HG02642 (cell line): Measurements from ENCODE around the gene PIGS.

Source experiments
- ATAC-seq: cut with Tn5 transposase; IDR thresholded peaks from one replicate; pipeline ENCODE4 v1.9.1; 2021; ENCODE audit warnings: mild to moderate bottlenecking; ENCODE audit not compliant: unreplicated experiment, poor library complexity

The PIGS gene

DNA sequence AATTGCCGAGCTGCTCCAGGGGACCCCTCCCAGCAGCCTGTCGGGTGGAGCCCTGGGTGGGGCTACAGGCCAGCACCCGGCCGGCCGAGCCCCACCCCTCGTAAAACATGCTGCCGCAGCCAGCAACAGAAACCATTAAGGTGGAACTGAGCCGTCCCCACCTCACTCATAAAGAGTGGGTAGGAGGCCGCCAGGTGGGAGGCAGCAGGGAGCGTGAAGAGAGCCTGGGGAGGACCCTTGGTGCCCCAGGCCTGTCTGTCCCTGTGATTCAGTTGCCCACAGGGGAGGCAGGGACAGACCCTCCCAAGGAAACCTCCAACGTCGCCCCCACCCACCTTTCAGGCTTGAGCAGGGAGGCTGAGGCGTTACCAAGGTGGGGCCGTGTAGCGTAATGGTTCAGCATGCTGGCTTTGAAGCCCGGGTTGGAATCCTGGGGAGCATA lies 56.7 kb downstream of the PIGS start:
- ATAC-seq = no peak

GRCh38 chr17:28513476-28513875 lies 57.8 kb downstream of the PIGS start:
- no peak for ATAC-seq

DNA sequence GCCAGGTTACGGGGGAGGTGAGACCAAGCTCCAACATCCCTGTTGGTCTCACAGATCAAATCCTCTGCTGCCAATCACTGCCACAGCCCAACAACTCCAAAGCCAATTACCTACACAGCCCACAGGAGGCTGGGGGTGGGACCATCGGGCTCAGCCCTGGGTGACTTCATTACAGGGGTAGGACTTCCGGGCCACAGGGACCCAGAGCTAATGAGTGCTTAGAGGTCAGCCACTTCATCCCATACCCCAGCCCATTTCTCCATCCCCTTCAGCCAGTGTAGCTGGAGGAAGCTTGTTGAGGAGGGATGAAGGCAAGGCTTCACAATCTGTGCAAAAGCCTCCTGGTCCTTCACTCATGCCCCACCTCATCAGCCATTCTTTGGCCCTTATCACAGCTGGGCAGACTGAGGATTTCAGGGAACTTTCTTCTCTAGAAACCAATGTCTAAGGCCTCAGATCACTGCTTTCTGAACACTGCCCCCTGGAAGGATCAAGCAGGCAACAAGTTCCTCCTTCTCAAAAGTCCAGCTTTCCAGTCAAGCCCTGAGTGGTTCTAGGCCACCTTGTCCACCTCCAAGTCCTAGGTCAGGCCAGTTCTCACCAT lies 59.4 kb downstream of the PIGS start:
- ATAC-seq = no peak

DNA sequence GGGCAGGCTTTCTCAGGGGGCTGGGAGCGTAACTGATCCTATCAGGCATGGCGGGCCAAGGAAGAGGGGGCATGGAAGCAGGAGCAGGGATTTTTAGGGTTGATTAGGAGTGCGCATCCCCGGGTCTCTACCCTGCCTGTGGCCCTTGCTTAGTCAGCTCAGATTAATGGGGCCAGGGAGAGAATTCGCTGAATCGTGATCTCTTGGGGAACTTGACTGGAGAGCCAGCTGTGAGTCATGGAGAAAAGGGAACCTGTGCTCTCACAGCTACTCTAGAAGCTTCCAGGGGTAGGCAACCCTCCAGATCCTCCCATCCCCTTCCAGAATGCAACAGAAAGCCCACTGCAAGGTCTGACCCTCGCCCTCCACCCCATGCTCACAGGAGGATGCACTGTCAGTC lies 61.5 kb downstream of the PIGS start:
- no peak for ATAC-seq

DNA sequence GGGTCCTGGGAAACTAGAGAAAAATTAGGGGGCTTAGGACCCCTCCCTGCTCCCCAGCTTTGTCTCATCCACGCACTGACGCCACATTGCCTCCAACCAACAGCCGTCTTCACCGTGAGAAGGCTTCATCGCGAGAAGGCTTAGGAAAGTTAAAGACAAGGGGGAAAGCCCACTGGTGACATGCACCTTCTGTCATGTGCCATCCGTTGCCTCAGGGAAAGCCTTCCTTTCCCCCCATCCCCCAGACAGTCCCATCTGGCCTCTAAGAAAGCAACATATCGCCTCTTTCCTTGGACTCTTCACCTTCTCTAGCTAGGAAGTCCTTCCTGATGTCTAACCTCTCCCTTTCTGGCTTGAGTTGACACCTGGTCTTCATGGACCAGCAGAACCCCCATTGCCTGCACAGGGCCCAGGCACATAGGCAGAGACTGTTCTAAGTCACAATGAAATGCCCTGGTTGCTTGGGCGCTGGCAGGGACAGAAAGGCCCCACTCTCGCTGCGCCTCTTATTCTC lies 63.1 kb downstream of the PIGS start:
- no peak for ATAC-seq

DNA sequence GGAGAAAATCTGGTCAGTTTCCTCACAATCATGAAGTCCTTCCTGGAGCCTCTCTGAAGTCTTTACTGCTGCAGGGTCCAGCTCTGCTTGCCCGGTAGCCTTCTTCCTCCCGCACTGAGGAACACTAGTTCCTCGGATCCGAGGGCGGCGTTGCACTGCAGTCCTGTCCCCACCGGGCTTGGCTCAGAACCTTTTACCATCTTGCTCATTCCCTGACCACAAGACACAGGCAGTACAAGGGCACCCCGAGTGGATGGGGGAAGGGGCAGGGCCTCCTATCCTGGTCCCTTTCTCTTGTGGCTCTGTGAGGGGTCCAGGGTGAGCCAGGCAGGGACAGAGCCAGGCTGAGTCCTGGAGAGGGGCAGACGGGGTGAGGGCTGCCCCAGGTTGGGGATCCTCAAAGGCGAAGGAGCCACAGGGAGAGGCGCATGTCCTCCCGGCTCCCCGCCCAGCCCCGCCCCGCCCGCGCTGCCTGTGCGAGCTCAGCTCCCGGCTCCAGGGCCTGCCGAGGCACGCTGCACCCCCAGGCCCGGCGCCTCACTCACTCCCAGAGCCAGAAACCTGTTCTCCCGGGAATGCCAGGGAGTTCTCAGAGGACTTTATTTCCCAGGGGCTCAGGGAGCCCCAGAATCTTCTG lies 63.6 kb downstream of the PIGS start:
- ATAC-seq = no peak

DNA sequence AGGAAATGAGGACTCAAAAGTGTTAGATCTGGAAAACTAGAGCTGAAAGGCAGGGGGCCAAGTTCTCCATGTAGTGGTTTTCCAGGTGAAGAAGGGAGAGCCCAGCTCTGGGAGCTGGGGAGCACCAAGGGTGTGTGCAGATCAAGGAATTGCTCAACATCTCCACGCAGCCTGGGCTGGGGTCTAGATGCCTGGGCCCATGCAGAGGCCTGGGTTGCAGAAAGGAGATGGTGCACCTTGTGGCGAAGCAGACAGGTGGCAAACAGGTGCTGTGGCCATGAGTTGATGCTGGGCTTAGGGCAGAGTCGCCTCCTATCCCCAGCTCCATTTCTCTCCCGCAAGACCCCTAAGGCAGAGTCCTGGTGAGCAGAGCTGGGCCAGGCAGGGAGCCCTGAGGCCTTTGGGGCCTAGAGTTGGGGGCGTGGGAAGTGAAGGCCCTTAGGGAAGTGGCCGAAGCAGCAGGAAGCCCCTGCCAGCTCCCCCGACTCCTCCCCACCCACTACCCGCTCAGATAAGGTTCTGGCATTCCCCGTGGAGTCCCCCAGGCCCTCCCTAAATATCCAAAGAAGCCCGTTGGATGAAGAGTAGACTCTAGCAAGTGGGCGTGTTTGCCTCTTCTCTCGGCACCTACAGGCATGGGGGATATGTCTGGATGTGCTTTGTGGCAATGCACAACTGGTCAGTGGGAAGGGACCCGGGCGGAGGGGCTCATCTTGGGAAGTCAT lies 64.4 kb downstream of the PIGS start:
- no peak for ATAC-seq

DNA sequence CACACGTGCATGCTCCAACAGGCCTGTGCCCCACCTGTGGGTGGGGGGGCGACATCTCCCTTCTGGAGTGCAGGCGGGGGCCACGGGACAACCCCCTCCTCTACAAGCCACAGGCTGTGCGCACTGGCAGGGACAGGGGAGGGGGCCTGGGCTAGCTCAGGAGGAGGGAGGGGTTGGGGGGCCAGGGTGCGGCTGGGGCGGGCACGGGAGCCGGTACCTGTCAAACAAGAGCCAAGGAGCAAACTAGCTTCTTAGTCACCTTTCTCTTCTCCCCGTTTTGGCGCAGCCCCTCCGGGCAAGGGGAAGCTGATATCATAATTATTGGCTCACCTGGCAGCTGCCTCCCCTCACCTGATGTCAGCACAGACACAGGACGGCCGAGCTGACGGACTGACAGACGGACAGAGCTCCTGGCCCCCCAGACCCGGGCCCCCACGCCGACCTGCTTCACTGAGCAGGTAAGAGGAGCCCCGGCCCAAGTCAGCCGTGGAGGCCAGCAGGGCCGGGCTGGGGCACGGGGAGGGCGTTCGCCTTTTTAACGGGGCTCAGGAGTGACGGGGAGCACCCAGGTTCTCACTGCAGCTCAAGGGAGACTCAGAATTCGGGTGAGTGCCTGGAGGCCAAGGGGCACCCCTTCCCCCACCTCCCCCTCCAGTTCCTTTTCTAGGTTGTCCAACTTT lies 65.2 kb downstream of the PIGS start, which contains the start of gene FOXN1:
Gene FOXN1 (plus strand): TSS at position 363 of the 680 bp plus-strand sequence. CDS start 17,622 bp downstream, outside the sequence.
- ATAC-seq = no peak

GRCh38 chr17:28503420-28503819 lies 67.9 kb downstream of the PIGS start:
- no peak for ATAC-seq
